Cortex of kidney (tissue), 1 donor: ENCODE measurements around the gene SHC1.

Experiments used
- DNase-seq: peaks from one replicate; lab custom pipeline; 2025; lab: John Stamatoyannopoulos, UW

Gene SHC1

DNA sequence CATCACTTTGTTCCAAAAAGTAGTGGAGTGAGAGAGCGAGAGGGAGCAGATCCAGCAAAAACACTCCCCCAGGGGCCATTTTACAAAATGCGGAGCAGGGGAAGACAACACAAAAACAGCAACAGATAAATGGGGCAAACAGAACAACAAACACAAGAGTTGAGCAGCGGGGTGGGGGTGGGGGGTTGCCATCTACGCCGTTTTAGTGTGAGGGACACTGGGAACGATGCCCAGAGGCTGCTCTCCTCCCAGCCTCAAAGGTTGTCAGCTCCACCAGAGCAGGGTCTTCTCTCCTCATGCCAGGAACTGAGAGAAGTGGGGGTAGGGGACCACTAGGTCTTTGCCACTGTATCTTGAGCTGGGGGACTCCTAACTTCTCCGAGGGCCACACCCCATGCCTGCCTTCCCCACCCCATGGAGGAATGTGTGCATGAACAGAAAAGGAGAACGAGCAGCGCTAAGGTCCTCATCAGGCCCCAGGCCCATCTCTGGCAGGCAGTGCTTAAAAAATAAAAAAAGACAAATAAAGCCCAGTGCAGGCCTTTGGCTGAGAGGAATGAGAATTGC, 13.4 kb downstream of the SHC1 start:
- DNase-seq = no peak

DNA sequence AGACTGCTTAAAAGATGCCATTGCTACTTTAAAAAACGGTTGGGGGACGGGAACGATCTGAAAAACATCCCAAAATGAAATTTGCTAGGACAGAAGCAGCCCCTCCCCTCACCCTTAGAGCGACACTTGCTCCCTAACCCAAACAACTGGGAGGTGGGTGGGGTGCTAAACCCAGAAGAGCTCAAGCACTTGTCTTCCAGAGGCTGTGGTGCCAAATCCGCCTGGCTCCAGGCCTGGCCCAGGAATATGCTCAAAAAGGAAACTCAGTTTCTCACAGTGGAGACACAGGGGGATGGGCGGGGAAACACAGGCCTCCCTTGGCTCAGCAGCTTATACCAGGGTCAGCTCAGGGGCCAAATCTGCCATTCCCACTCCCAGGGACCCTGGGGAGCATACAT, 14.0 kb downstream of the SHC1 start:
- DNase-seq = no peak

DNA sequence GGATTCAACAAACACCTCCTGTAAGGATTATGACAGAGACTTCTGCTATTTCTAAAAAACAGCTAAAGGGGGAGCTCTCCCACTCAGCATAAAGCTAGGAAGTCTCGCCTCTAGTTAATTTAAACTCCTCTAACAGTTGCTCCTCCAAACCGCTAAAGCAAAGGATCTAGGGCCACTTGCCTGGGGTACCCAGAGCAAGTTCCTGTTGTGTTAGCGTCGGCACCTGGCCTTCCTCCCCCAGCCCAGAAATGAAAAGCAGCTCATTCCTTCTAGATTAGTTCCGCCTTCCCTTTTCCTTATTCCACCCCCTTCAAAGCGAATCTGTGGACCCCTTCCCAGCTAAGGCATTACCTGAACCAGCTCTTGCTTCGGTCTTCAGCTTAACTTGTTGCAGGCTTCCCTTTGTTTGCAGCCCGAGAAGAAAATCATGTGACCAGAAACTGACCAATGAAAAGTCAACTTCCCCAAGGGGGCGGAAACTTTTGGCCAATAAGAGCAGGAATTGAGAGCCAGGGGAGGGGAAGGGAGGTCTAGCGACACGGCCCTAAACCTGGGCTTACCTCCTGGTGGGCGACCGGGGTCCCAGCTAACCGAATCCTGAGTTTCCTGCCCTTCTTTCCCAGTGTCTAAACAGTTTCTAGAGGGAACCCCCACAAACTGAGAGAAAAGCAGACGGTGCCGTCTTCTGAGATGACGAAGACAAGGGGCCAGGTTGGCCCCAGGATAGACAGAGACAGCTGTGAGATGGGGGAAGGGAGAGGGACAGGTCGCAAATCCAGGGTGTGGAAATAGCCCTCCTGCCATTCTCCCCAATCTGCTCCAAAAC, 14.6 kb downstream of the SHC1 start, which contains the start of gene PBXIP1:
PBXIP1 (minus strand) TSS at position 382 of the 826 bp plus-strand sequence. CDS start 2,378 bp downstream, outside the sequence.
- no peak for DNase-seq

DNA sequence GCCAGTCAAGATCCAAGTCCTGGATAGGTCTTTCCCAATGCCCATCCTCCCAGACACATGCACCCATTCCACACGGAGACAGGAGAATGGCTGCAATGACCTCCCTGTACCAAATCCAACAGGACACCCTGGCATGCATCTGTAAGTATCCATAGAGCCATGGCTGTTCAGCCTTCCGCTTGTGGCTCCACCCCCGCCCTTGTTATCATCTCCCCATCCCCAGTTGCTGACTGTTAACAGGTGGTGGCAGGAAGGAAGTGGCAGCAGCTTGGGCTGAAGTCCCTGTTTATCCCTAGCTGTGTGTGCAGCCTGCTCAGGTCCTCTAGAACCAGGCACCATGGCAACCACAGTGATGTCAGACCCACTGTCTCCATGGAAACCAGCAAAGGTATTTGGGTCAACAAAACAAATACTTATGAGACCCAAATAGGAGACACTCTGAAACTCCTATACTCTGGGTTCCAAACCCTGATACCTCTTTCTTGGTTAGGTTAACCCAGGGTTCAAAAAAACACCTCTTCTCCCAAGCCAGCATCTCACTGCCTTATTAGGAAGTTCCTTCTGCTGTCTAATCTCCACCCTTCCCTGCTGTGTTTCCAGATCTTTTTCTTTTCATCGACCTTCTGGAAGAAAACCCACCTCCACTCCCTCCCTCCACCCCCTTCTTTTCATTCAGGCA, 15.4 kb downstream of the SHC1 start:
- DNase-seq = no peak

DNA sequence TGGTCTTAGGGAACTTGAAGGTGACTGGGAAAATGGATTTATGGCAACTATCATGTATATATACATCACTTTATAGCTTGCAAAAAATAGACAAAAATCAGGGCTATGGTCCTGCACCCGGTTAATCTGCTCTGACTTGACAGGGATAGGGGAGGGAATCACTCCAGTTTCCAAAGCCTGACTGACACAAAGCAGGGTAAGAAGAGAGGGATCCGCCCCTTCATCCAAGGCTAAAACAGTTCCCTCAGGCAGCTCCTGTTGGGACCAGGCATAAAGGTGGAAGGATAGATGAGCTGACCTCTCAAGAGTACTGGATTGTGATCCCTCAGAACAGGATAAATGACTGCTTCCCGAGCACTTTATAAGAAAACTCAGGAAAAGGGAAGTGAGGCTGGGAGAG, 16.0 kb downstream of the SHC1 start:
- no peak for DNase-seq

DNA sequence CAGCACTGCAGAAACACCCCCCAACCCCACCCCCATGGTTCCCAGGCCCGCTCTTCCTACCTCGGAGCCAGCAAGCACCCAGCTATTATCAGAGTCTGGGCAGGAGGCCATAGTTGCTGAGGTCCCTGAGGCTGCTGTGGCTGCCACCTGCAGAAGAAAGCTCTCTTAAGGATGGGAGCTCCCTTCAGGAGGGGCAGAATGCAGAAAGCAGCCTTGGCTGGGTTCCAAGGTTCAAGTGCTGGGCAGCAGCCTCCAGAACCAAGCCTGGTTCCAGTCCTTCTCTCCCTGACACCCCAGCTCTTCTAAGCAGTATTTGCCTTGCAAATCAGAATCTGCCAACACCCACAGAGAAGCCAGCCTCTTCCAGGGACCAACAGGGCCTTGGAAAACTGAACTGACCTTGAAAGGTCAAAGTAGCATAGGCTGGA, 16.9 kb downstream of the SHC1 start:
- DNase-seq = no peak

DNA sequence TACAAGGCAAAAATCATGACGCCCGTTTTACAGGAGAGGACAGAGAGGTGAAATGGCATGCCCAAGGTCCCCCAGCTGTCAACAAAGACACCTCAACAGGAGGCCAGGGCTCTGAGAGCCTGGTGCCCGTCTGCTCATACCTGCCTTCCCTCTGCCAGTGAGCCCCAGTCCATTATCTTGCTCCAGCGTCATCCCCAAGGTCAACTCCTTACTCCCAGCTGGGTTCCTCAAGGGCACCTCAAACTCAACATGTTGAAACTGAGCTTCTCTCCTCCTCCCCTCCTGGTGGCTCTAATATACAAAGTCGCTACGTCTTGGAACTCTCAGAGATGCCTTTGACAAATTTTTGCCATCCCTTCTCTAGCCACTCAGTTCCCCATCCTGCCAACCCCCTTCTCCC, 17.9 kb downstream of the SHC1 start:
- no peak for DNase-seq

DNA sequence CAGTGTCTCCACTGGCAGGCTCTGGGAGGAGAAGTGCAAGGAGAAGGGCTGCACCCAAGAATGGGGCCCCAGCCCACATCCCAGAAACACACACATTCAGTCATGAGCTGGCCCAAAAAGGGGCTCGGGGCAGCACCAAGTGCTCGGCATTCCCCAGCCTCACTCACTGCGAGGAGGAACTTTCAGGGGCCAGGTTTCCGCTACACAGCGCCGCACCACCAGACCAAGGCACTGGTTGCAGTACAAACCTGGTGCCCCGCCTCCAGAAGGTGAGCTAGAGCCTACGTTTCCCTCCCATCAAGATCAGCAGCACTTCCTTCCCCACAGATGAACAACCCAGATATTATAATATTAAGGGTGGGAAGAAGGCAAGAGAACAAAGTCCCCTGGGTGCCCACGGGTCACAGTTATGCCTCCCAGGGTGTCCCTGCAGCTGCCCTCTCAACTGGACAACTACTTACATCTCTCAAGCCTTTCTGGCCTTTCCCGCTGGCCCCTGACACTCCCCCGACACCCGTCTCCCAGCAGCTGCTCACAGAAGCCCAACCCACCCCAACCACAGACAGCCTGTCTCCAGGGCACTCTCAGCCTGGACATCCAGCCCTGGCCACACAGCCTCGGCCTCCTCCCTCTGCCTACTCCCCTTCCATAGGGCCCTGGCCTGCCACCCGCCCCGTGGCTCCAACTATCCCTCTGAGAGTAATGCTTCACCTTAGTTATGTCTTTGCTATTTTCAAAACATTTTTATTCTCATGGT, 18.5 kb downstream of the SHC1 start:
- no peak for DNase-seq

DNA sequence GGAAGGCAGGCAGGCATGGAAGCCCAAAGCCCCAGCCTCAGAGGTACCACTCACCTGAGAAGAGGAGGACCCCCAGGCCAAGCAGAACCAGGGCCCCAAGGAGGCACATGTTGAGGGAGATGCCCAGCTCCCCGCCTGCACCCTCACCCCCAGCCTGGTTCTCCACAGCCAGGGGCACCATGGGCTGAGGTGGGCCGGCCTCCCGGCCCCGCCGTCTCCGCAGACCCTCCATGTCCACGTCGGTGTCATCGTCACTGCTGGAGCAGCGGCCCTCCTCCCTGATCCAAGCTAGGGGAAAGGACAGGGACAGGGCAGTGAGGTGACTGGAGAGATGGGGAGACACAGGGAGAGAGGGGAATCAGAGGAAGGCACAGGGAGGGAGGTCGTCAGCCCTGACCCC, 22.5 kb downstream of the SHC1 start:
- no peak for DNase-seq

DNA sequence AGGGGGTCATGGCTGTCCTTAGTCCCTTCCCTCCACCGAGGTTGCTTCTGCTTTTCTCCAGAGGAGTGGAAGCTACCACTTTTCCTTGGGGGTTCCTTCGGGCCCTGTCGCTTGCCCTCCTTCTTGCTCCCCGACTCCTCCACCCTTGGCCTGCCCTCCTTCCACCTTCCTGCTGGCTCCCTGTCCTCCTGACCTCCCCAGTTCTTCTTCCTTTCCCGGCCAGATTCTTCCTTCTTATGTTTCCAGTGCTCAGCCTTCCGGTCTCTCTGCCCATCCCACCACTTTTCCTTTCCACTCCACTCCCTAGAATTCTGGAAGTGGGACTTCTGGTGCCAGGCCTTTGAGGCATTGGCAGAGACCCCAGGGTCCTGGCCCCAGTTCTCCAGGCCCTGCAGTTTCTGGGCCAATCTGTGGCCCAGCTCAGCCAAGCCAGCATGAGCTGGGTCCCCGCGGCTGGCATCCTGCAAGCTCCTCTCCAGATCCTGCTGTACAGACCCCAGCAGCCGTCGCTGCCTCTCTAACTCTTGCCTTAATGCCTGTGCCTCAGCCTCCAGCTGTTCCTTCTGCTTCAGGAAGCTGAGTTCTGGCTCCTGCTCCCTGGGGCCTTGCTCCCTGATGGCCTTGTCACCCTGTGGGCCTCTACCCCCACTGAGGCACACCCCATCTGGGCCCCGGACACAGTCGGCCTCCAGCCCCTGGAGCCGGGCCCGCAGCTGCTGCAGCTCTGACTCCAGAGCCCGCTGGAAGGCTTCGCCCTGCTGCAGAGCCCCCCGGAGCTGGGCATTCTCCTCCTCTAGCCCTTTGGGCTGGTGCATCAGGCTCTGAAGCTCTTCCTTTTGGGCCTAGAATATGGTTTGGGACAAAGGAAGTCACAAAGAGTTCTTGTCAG, 24.3 kb downstream of the SHC1 start:
- no peak for DNase-seq

DNA sequence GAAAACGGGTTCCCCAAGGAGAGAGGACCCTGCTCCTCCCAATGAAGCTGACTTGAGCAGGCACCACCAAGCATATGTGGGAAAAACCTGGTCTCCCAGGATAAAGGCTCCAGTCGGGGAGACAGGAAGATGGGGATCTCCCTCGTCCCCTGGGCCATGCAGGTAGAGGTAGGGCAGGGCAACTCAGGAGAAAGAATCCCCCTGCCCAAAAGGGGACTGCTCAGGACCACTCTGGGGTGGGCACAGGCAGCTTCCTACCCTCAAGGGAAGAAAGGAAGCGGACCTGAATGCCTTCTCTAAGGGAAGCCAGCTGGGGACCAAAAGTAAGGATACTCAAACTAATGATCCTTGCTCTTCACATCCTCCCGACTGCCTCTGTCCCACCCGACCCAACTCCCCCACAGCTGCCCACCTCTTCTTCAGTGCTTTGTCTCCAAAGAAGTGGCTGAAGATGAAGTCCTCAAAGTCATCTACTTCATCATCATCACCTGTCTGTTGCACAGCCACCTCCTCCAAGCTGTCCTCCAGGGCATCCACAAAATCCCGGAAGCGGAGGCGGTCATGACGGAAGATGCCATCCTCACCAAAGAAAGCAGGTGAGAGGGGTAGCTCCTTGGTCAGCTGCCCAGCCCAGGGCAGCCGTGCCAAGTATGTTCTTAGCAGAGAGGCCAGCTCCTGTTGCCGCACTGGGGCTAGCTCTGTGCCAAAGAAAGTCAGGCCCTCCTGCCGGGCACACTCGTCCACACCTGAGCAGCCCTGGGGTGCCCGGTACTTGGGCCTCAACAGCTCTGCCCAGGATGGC, 25.2 kb downstream of the SHC1 start:
- DNase-seq = no peak

DNA sequence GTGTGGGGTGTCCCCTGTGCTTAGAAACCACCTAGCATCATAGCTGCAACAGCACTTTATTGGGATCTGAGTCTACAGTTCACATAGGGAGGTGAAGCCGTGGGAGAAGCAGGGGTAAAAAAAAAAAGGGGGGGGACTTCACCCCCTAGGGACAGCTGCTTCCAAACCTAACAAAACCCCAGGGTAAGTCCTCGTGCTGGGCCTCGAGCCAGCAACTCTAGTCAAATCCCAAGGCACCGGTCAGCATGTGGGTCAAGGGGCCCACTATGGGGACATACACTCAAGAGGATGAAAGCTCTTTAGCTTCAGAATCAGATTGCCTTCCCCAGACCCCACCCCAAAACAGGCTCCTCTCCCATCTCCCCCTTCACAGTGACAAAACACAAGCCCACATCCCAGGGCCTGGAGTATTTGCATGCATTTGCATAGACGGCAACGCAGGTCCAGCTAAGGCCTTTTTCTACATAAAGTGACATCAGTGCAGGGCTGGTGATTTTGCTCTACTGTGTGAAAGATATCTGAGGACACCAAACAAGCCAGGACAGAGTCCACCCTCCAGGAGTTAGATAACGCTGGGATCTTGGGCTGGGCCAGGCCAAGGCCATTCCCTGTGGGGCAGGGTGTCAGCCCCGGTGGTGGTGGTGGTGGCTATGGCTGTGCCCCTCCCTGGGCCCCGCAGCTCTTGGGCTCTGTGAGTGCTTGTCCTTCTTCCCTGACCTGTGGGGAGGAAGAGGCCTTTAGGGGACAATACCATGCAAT, 26.0 kb downstream of the SHC1 start:
- no peak for DNase-seq

DNA sequence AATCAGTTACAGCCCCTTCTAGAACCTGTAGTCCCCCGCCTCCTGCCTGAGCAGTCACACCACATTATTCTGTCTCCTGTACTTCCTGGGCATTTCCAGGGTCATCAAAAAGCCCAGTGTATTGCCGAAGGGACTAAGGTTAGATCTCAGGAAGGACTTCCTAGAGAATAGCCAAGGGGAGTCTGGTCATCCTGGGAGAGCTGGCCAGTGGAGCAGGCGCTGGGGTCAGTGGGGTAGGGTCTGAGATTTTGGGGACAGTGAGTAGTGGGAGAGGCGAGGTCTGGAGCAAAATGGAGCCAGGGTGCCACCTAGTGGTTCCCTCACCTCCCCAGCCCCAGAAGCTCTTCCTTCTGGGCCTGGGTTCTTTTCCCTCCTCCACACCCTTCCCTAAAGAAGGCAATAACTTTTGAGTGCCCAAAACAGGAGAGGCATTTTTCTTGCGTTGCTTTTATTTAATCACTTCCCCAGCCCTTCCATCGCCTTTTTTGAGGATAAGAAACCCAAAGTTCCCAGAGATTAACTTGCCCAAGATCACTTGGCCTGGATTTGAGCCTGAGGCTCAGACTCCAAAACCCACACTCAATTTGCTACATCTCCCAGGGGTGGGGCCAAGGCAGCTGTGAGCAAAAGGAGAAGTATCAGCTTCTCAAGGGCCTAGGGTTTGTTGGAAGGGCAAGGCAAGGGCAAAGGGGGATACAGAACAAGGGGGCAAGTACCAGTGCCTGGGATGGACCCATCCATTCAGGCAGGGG, 26.7 kb downstream of the SHC1 start:
- no peak for DNase-seq

DNA sequence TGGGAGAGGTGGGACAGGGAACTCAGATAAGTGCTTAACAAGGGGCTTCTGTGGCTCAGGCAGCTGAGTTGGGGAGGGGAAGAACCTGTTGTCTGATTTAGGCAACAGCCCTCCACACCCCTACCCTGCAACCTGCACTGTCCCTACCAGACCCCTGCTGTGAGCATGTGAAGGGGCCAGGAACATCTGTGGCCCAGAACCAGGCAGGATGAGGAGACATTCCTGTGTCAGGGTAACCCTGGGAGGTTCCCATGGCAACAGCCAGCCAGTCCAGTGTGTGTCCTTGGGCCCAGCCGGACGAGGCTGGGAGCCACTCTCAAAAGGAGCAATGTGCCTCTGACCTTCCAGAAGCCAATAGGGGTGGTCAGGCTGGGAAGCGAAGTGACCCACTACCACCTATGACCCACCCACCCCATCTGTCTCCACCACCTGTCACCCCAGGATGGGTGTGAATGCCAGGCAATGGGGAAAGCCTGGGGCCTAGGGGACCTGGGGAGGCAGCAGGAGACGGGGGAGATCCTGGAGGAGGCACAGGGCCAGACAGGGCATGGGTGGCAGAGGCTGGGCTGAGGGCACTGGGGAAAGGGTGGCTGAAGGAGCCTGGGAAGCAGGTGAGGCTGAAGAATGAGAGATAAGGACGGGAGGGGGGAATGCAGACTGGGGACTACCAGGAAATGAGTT, 29.1 kb downstream of the SHC1 start:
- no peak for DNase-seq

DNA sequence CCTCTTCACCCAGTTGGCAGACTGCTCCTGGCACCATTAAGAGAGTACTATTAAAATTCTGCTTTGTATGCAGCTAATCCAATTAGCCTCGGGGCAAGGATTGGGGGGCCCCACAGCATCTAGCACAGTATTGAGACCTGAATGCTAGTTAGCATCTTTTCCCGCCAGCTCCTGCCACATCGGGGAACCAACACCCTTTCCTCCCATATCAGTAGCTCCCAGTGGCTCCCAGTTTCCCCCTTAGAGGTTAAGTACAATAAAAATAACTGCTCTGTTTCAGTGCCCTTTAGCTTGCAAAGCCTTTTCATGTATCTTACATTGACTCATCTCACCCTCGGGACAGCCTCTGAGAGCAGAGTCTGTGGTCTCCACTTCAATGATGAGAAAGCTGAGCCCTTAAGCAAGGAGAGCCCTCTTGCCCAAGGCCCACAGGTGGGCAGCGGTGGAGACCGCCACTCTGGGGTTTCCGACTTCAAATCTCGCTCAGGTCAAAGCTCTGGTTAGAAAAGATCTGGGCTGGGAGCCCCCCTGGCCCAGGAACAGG, 29.8 kb downstream of the SHC1 start:
- DNase-seq = no peak

DNA sequence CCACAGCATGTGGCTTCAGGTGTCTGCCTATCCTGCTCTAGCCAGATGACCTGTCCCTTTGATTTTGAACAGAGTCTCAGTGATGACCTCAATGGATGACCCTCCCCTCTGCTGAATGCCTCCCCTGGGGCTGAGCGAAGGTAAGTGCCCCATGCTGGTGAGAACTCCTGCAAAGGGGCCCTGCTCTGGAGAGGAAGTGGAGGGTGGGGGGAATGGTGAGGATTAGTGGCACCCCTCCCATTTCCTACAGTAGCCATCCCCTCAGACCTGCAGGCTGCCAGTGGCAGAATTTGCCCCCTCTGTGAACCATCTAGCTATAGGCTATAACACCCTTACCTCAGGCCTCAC, 30.4 kb downstream of the SHC1 start:
- DNase-seq = no peak

DNA sequence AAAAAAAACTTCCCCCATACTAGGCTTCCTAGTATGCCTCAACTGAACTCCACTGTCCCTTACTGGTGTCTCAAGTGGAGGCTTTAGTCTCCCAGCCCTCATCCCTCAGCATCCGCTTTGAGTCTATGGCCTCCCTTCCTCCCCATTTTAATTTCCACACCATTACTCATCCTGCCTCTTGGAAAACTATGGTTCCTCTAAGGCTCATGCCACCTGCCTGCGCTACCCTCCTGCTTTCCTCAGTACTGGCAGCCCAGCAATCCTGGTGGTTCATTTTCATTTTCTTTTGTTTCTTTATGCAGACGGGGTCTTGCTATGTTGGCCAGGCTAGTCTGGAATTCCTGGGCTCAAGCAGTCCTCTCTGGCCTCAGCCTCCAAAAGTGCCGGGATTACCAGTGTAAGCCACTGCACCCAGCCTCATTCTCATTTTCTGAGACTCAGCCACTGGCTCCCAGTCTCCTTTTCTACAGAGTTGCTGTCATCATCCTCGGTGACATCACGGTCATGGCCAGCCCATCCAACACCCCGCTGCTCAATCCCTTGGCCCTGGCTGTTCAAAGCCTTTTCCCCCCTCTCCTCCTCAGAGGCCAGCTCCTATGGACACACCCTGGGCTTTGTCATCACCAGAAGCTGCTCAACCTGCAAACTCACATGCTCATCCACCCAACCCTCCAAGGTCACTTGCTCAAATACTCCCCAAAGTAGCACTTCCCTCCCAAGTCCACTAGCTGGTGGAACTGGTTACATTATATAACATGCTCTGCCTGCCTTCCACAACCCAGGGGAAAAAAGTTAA, 31.7 kb downstream of the SHC1 start:
- no peak for DNase-seq
